CD4-positive, alpha-beta memory T cell (primary cell): ENCODE measurements around the gene ASB6. TPM values are rescaled to one million over a fixed set of nuclear protein-coding genes. Genes with fewer than 3 reads are reported as not detected.

Experiments used
- CTCF ChIA-PET: fragments of 350-600 bp; sonication (Branson Sonifier 250); formaldehyde crosslinking; loops from one replicate; lab custom pipeline; 2021; ENCODE audit warnings: inconsistent platforms; ENCODE audit not compliant: partially characterized antibody; lab: Charles Lee
- POLR2A ChIA-PET: fragments of 350-600 bp; sonication (Branson Sonifier 250); formaldehyde crosslinking; loops from one replicate; lab custom pipeline; 2021; ENCODE audit not compliant: partially characterized antibody; lab: Charles Lee
- DNase-seq, 5 donors: peaks; one replicate each; pipeline versions ENCODE4 v3.0.0 to v3.0.0-alpha.2; 2020 to 2022; ENCODE audit warnings: mixed read lengths in 1 of 5
- H3K27ac ChIP-seq: one replicate; pipeline ENCODE4 v1.7.0; 2013; ENCODE audit warnings: low read depth, low read length
- H3K27me3 ChIP-seq: 2 replicates; pipeline ENCODE4 v1.7.0; 2013; ENCODE audit warnings: mild to moderate bottlenecking, low read length, moderate library complexity; ENCODE audit not compliant: insufficient read depth
- H3K36me3 ChIP-seq: 2 replicates; pipeline ENCODE4 v1.7.0; 2013; ENCODE audit warnings: mild to moderate bottlenecking, low read length, moderate library complexity; ENCODE audit not compliant: insufficient read depth
- H3K4me1 ChIP-seq: 2 replicates; pipeline ENCODE4 v1.7.0; 2013; ENCODE audit warnings: mild to moderate bottlenecking, low read length, moderate library complexity; ENCODE audit not compliant: insufficient read depth
- H3K4me3 ChIP-seq, 2 donors: one replicate each; pipeline ENCODE4 v1.7.0; 2013; ENCODE audit warnings: low read length in 2 of 2, mild to moderate bottlenecking in 1 of 2
- H3K9me3 ChIP-seq, 2 donors: one replicate each; pipeline ENCODE4 v1.7.0; 2013; ENCODE audit warnings: low read length in 2 of 2, control low read depth in 1 of 2; ENCODE audit not compliant: control insufficient read depth in 1 of 2
- H3K27ac Mint-ChIP-seq, 7 donors: one replicate each; pipeline ENCODE4 v1.8.0; 2020 to 2021; ENCODE audit warnings: mixed read lengths in 7 of 7, mild to moderate bottlenecking in 6 of 7, inconsistent platforms in 3 of 7, moderate library complexity in 3 of 7
- H3K27me3 Mint-ChIP-seq, 2 donors: one replicate each; pipeline ENCODE4 v1.8.0; 2020 to 2021; ENCODE audit warnings: mixed read lengths in 2 of 2
- H3K36me3 Mint-ChIP-seq, 2 donors: one replicate each; pipeline ENCODE4 v1.8.0; 2020 to 2021; ENCODE audit warnings: mixed read lengths in 2 of 2, inconsistent platforms in 1 of 2, mild to moderate bottlenecking in 1 of 2
- H3K4me1 Mint-ChIP-seq, 4 donors: one replicate each; pipeline ENCODE4 v1.8.0; 2020 to 2021; ENCODE audit warnings: mixed read lengths in 4 of 4, mild to moderate bottlenecking in 1 of 4
- H3K4me3 Mint-ChIP-seq, 8 donors: one replicate each; pipeline ENCODE4 v1.8.0; 2020 to 2021; ENCODE audit warnings: mixed read lengths in 8 of 8, mild to moderate bottlenecking in 7 of 8, moderate library complexity in 6 of 8, inconsistent platforms in 3 of 8
- H3K9me3 Mint-ChIP-seq, 8 donors: one replicate each; pipeline ENCODE4 v1.8.0; 2020 to 2021; ENCODE audit warnings: mixed read lengths in 8 of 8, mild to moderate bottlenecking in 5 of 8, inconsistent platforms in 3 of 8, moderate library complexity in 1 of 8
- intact Hi-C: fragments of 100-400 bp; cut with micrococcal nuclease; formaldehyde crosslinking; loops from one replicate; pipeline ENCODE4 v1.15.1; 2023
- polyA plus RNA-seq, 2 donors: library from polyadenylated mRNA; unstranded; fragments of 300-500 nt; fragmentation: Illumina TruSeq; gene quantifications; one replicate each; pipeline ENCODE4 v1.2.3, GENCODE V29; 2021
- total RNA-seq, 2 experiments: library from RNA; stranded (reverse); gene quantifications; one replicate each; pipeline ENCODE4 v1.2.3, GENCODE V29; 2021

Gene ASB6
- total and polyA plus RNA-seq, 4 experiments from 2014 or later = 17.3 to 33.1 (median 31.4) TPM

GRCh38 chr9:129602598-129603415, 39.1 kb downstream of the ASB6 start:
- H3K4me1 Mint-ChIP-seq = peaks cover 17 to 45% (median 32%) of the 10 kb centered on the region in 4 donors
- H3K27me3 Mint-ChIP-seq = no peaks in the 10 kb centered on the region
- Histone ChIP-seq H3K36me3 (no peaks in the 10 kb centered on the region), H3K9me3 (no peaks in the 10 kb centered on the region), H3K4me3 (no peak overlapping the region), H3K27ac (no peak overlapping the region), H3K27me3 (peaks cover 6% of the 10 kb centered on the region), H3K4me1 (peaks cover 36% of the 10 kb centered on the region)
- H3K36me3 Mint-ChIP-seq = no peaks in the 10 kb centered on the region
- intact Hi-C loops = no loop called here
- peaks cover 0 to 2% (median 0%) of the 10 kb centered on the region in 8 donors for H3K9me3 Mint-ChIP-seq
- peak overlapping the region in 3 of 7 donors; percentile 46 to 63 (median 57) for H3K27ac Mint-ChIP-seq
- no peak overlapping the region for H3K4me3 Mint-ChIP-seq
- ChIA-PET POLR2A (no interaction called here), CTCF (no interaction called here)
- no peak for DNase-seq

- H3K9me3 Mint-ChIP-seq = peaks cover 0 to 2% (median 0%) of the 10 kb centered on the region in 8 donors
- H3K27ac Mint-ChIP-seq = peak overlapping the region in 1 of 7 donors; percentile 7
- no peaks in the 10 kb centered on the region for H3K36me3 ChIP-seq
- H3K27ac ChIP-seq = no peak overlapping the region
- H3K4me3 ChIP-seq = no peak overlapping the region
- ChIA-PET POLR2A (no interaction called here), CTCF (interaction anchor here (1.5 kb wide), 1 partner anchor 469 kb away, joined by 5 read pairs; no protein-coding TSS in a partner anchor)
- H3K36me3 Mint-ChIP-seq = no peaks in the 10 kb centered on the region
- no peaks in the 10 kb centered on the region for H3K27me3 Mint-ChIP-seq
- no peak for DNase-seq
- peaks cover 6% of the 10 kb centered on the region for H3K27me3 ChIP-seq
- H3K4me1 Mint-ChIP-seq = peaks cover 11 to 38% (median 25%) of the 10 kb centered on the region in 4 donors
- intact Hi-C loops = no loop called here
- H3K9me3 ChIP-seq = no peaks in the 10 kb centered on the region
- H3K4me3 Mint-ChIP-seq = no peak overlapping the region
- peaks cover 33% of the 10 kb centered on the region for H3K4me1 ChIP-seq
Measured at GRCh38 chr9:129601082-129601674, 40.8 kb downstream of the ASB6 start.

- Mint-ChIP-seq H3K27me3 (no peaks in the 10 kb centered on the region), H3K36me3 (no peaks in the 10 kb centered on the region), H3K27ac (peak overlapping the region in 6 of 7 donors; percentile 24 to 87 (median 64)), H3K4me3 (peak overlapping the region; percentile 33 to 79 (median 68)), H3K4me1 (peaks cover 9 to 42% (median 18%) of the 10 kb centered on the region in 4 donors), H3K9me3 (peaks cover 0 to 2% (median 0%) of the 10 kb centered on the region in 8 donors)
- intact Hi-C loops = no loop called here
- H3K4me3 ChIP-seq = peak overlapping the region in 1 of 2 donors; percentile 45
- peak overlapping the region; percentile 47 for H3K27ac ChIP-seq
- H3K27me3 ChIP-seq = peaks cover 6% of the 10 kb centered on the region
- ChIA-PET POLR2A (interaction anchor here (1.1 to 3.2 kb wide), 5 partner anchors 10 to 420 kb away, joined by 3 to 17 read pairs (median 4); partner anchors contain the start of gene IER5L), CTCF (interaction anchor here (1.0 to 1.3 kb wide), 2 partner anchors 13 to 424 kb away, joined by 4 to 6 read pairs; no protein-coding TSS in a partner anchor)
- no peaks in the 10 kb centered on the region for H3K36me3 ChIP-seq
- H3K9me3 ChIP-seq = no peaks in the 10 kb centered on the region
- no peak for DNase-seq
- H3K4me1 ChIP-seq = peaks cover 26% of the 10 kb centered on the region
Measured at GRCh38 chr9:129598089-129598596, 43.8 kb downstream of the ASB6 start.

- H3K36me3 ChIP-seq = no peaks in the 10 kb centered on the region
- peak overlapping the region in 5 of 7 donors; percentile 43 to 87 (median 71) for H3K27ac Mint-ChIP-seq
- peaks cover 6% of the 10 kb centered on the region for H3K27me3 ChIP-seq
- H3K27me3 Mint-ChIP-seq = no peaks in the 10 kb centered on the region
- H3K4me1 ChIP-seq = peaks cover 20% of the 10 kb centered on the region
- peaks cover 9 to 39% (median 16%) of the 10 kb centered on the region in 4 donors for H3K4me1 Mint-ChIP-seq
- DNase-seq = peak in 1 of 5 donors; percentile 60
- H3K9me3 ChIP-seq = no peaks in the 10 kb centered on the region
- ChIA-PET POLR2A (interaction anchor here (0.7 to 3.2 kb wide), 6 partner anchors 11 to 420 kb away, joined by 3 to 17 read pairs (median 4); partner anchors contain the start of gene IER5L), CTCF (interaction anchor here (1.0 to 1.5 kb wide), 4 partner anchors 13 to 459 kb away, joined by 4 to 6 read pairs (median 4); no protein-coding TSS in a partner anchor)
- H3K27ac ChIP-seq = peak overlapping the region; percentile 47
- intact Hi-C loops = no loop called here
- H3K4me3 Mint-ChIP-seq = peak overlapping the region; percentile 33 to 79 (median 68)
- no peaks in the 10 kb centered on the region for H3K36me3 Mint-ChIP-seq
- peak overlapping the region in 1 of 2 donors; percentile 45 for H3K4me3 ChIP-seq
- H3K9me3 Mint-ChIP-seq = peaks cover 0 to 2% (median 0%) of the 10 kb centered on the region in 8 donors
Measured at GRCh38 chr9:129597355-129598088, 44.4 kb downstream of the ASB6 start.

GRCh38 chr9:129596541-129597331, 45.2 kb downstream of the ASB6 start:
- POLR2A ChIA-PET = interaction anchor here (0.7 to 3.2 kb wide), 6 partner anchors 8 to 361 kb away, joined by 3 to 17 read pairs (median 4); no protein-coding TSS in a partner anchor
- no peak overlapping the region for H3K4me3 ChIP-seq

More at GRCh38 chr9:129596541-129597331, 45.2 kb downstream of the ASB6 start:
- Histone ChIP-seq H3K4me1 (peaks cover 20% of the 10 kb centered on the region), H3K27ac (peak overlapping the region; percentile 4), H3K27me3 (peaks cover 6% of the 10 kb centered on the region), H3K9me3 (no peaks in the 10 kb centered on the region), H3K36me3 (no peaks in the 10 kb centered on the region)
- H3K27ac Mint-ChIP-seq = peak overlapping the region in 4 of 7 donors; percentile 19 to 78 (median 66)
- CTCF ChIA-PET = interaction anchor here (0.7 to 1.5 kb wide), 4 partner anchors 9 to 458 kb away, joined by 3 to 5 read pairs (median 4); no protein-coding TSS in a partner anchor
- H3K9me3 Mint-ChIP-seq = peaks cover 0 to 2% (median 0%) of the 10 kb centered on the region in 8 donors
- H3K36me3 Mint-ChIP-seq = no peaks in the 10 kb centered on the region
- intact Hi-C loops = no loop called here
- peak overlapping the region in 6 of 8 donors; percentile 43 to 72 (median 54) for H3K4me3 Mint-ChIP-seq
- peaks cover 9 to 39% (median 16%) of the 10 kb centered on the region in 4 donors for H3K4me1 Mint-ChIP-seq
- no peaks in the 10 kb centered on the region for H3K27me3 Mint-ChIP-seq
- DNase-seq = no peak
